Stimulated activated CD4-positive, alpha-beta T cell treated with anti-CD3 and anti-CD28 coated beads, Interleukin-12 subunit alpha, Interleukin-12 subunit beta, amount 100 ng/mL, for 4 hours (primary cell): ENCODE results near the gene NDUFS1.
"Not testable (repeated sequence)": the region's sequence is repeated elsewhere in the genome, so short reads cannot be mapped to it uniquely, and the experiment has no call there.

Experiments used
- DNase-seq: peaks from one replicate; pipeline ENCODE4 v3.0.0-alpha.2; 2020

Gene NDUFS1

DNA sequence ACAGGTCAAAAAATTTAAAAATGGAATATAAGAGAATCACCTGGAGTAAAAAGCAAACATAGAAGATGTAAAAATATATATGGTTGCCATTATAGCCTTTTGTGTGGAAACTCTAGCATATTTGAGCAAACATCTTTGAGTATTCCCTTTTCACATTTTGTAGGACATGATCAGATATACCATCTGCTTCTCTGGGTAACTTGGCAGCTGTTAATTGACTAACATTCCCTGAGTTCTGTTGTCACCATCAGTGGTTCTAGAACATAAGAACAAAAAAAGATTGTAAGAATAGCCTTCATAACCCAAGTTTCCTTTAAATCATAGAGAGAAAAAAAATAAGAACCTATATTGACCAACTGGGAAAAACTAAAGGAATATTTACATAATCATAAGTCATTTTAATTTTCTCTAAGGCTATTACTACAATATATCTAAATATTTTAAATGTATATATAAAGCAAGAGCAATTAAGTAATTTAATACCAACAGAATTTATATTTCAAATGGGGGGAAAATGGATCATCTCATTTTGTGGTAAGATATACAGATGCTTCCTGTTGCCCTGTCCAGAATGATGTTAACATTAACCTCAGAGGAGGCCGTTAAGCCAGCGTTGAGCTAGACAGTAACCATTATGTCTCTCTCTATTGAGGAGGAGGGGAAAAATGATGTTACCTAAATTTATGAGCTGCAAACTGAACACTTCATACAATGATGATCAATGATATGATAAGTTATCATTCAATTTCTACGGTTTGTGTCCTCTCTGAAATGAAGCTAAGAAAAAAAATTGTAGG is 63.5 kb downstream of the NDUFS1 start:
- DNase-seq, result no peak

DNA sequence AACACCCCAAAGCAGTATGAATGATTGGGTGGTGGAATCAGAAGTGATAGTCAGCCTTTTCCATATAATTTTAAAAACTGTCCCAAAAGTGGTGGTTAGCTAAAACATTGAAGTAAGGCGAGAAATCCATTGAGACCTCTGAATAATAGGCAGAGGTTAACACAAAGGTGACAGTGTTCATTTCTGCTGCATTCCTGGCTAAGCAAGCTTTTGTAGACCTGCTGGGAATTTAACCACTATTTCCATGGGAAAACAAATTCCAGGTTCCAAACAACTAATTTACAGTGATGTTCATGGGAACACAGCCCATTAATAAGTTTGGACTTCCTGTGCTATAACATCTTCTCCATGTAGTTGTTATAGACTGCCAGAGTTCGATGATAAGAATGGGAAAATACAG is 66.9 kb downstream of the NDUFS1 start:
- no peak for DNase-seq

DNA sequence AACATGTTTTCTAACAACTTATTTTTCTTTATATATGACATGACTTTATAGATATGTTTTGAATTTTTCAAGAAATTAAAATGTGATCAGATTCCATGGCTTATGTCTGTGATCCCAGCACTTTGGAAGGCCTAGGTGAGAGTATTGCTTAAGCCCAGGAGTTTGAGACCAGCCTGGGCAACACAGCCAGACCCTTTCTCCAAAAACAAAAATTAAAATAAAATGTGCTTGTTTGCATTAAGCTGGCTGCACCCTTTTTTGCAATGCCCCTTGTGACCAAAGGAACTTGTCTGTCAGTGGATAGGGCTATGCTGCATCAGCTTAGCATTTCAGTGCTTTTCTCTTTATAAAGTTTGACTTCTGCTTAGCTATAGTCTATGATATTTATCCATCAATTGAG is 71.0 kb downstream of the NDUFS1 start:
- DNase-seq, result no peak

DNA sequence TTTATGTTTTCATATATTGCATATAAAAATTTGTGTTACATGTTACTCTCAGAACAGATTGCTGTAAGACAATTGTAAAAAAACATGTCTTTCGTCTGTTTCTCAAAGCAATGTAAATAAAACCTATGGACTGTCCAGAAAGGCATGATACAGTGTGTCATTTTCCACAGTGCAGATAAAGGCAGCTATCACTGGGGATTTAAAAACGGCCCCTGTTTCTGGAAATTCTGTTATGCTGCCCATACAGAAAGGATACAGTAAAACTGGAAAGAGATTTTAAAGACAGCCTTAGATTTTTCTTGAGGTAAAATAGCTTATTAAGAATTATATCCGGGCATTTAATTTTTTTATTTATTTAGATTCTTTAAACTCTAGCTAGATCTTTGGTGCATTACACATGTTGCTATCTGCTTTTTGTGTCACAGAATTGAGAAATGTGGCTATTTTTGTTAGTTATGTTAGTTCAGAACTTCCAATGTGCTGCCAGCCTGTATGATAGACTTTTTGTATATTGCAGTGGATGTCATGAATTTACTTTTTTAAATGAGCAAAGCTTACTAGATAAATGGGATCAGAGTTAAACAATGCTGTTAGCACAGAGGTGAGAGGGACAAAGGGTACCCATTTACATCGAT is 72.4 kb downstream of the NDUFS1 start:
- no peak for DNase-seq

DNA sequence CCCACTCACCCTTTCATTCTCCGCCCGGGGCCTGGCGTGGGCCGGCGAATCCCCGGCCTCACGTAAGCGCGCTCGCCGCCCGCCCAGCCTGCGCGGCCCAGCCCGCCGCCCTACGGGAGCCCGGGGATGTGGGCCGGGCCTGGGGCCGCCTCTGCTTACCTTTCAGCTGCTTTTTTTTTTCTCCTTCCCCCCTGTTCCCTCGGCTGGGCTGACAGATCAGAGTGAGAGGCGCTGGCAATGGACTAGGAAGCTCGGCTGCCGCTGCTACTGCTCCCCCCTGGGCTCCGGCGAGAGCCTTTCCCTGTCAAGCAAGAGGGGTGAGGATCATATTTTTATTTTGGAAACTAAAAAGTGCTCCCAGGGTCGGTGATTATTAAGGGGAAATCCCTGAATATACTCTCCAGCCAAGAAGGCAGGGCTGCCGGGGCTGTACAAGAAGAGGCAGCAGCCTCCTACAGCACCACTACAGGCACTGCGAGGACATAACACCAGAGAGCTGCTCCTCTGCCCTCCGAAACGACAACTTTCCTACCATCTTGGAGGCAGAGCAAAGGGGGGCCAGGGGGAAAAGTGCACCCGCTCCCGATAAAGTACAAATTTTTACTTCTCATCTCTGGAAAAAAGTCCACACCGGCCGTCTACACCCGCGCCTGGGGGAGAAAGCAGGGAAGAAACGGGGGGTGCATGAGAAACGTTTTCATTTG is 73.3 kb downstream of the NDUFS1 start, which contains the start of gene INO80D:
Gene INO80D, minus strand, starts transcription at position 433 of the 704 bp plus-strand sequence. CDS start 23,158 bp downstream, outside the sequence.
- DNase-seq, result peak; percentile 64

DNA sequence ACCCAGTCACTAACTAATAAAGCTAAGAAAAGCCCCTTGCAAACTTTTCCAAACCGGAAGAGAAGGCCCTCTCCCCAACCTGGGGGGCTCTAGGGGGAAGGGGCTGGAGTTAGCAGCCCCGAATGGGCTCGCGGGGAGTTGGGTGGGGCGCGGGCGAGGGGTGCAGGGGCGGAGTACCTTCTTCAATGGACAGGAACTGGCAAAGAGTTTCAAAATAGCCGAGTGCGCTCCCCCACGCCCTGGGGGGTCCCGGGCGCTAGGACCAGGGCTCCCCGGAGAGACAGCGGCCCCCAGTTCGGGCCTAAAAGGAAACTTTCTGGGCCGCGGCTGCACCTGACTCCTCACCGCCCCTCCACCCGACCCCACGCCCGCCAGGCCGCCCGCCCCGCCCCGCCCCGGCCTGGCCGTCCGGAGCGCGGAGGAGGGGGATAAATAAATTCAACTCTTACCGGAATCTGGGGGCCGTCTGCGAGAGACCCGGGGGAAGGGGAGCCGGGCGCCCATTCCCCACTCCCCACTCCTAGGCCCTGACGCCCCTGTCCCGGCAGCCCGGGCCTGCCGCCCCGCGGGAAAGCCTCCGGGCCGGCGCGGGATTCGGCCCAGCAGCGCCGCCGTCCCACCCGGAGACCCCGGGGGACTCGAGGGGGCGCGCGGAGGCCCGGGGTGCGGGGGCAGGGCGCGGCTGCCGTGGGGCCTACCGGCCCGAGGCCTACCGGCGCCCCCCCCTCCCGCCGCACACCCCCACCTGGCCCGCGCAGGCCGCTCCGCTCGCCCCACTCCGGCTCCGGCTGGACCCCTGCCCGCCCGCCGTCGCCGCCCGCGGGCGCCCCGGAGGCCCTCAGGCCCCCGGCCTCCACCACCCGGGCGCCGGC is 74.1 kb downstream of the NDUFS1 start:
- peak; percentile 41 for DNase-seq

DNA sequence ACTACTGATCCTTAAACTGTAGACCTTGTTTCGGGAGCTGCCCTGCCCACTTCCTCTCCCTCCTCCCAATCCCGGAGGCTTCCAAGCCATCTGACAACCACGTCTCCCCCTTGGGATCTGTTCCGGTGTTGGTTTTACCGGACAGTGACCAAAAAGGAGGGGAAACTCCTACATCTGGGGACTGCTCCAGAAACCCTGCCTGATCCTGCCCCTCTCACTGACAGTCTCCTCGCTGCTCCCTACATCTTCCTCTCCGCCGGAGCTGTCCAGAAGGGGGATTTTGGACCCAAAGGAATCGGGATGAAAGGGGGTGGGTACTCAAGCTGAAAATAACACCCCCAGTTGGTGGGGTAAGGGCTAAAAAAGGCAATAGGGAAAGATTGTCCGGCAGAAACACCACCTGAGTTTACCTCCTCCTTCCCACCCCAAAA is 74.8 kb downstream of the NDUFS1 start:
- DNase-seq, result no peak

DNA sequence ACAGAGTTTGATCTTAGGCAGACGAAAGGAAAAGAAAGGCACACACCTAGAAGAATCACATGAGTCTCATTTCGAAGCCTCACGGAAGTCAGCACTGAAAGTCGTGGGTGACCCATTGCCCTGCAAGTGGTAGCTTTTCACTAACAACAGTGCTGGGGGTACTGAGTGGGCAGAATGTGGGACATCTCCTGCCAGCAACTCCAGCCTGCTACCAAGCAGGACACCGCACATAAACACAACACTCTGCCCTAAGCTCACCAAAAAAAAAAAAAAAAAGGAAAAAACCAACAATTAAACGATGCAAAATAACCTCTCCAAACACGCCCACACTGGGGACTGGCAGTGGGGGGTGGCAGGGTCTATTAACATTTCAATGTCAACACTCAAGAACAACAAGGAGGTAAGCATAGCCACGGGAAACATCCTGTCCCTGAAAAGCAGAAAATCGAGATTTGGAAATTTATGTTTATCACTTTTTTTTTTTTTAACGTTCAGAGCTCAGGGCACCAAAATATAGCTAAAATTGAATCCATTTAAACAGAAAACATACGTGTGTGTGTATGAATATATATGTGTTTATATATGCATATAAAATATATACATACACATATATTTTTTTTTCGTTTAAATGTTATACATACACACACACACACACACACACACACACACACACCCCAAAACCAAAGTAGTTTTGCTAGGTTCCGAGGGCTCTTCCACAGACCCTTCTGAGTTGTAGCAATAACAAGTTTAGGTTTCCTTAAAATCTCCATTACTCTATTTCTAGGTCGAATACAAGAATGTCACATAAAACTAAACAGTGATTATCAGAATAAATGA is 75.4 kb downstream of the NDUFS1 start:
- peak; percentile 16 for DNase-seq

DNA sequence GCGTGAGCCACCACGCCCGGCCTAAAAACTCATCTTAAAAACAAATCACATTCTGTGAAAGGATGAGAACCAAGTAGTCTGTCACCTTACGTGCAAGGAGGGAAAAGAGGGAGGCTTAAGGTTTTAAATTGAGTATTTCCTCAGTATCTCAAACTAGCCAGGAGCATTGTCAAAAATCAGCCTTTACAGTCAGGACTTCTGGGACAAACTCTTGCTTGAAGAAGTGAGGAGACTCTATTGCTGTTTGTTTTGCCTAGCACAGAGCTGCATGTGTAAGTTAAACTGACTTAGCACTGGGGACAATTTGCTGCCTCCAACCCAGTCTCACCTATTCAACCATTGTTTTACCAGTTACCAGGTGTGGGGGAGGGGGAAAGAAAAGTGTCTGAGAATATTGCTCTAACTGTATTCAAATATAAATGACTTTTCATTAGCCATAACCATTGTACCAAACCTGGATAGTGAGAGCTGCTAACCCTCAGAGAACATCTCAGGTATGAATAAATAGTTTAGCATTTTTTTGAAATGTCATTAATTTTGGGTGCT is 76.9 kb downstream of the NDUFS1 start:
- no peak for DNase-seq

DNA sequence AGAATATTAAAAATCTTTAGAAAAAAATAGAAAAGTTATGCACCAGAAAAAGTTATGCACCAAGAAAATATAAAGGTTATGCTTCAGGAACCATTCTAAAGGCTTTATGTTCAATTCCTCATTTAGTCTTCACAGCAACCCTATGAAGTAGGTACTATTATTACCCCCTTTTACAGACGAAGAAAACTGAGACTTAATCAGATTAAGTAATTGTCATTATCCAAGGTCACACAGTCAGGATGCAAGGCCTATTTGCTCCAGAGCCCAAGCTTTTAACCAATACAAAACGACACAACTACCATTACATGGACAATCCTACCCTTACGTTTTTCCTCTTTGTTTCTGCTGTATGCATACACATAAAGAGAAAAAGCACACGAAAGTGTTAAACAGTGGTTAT is 78.3 kb downstream of the NDUFS1 start:
- no peak for DNase-seq

DNA sequence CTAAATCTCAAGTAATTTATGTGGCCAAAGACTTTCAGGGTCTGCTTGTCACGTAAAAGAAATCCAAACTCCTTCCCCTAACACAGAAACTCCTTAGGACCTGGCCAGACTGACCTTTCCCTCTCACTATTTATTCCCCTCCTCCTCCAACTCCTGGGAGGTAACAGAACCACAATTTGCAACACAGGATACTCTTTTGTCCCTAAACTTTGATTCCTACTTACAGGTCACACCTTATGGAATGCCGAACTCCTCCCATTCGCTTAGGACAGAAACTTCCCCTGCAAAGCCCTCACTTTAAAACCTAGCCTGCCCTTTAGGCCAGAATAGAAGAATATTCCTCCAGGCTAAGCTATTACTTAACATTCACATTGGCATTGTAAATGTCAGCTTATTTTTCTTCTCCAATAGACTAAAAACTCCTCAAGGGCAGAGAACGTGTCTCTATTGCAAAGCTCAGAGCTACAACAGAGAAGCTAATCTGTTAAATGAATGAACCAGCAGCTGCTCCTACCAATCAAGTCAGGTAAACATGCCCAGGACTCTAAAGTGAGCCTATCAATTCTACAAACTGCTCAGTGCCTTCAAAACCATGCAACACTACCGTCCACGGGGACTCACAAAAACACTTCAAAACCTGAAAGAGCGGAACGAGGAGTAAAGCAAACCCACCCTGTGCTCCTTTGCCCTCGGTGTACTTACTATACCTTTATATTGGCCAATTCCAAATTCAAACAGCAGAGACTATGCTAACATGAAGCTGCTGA is 79.4 kb downstream of the NDUFS1 start:
- DNase-seq, result no peak

DNA sequence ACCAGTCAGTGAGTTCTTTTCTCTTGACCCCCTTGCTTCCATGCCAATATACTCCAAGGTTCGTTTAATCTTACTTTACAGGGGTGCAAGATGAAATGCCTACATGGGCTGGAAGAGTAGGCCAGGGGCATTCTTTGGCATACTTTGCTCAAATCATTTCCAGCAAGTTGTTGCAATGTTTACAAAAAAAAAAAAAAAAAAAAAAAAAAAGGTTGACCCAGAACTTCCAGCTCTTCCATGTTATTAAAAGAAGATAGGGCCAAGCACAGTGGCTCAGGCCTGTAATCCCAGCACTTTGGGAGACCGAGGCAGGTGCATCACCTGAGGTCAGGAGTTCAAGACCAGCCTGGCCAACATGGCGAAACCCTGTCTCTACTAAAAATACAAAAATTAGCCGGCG is 81.4 kb downstream of the NDUFS1 start:
- DNase-seq, result not testable (repeated sequence)

DNA sequence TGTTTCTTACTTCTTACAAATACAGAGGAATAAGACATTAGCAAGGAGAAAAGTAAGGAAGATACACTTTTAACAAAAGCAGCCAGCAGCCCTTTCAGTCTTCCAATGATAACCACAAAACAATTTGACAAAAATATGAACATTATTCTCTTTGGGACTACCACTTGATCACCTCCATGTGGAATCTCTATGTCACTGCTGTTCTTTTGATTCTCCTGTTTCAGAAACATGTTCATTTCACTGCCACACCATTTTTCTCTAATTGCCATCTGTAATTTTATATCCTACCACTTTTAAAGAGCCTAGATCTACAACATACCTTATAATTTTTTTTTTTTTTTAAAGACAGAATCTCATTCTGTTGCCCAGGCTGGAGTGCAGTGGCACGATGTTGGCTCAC is 84.1 kb downstream of the NDUFS1 start:
- no peak for DNase-seq

DNA sequence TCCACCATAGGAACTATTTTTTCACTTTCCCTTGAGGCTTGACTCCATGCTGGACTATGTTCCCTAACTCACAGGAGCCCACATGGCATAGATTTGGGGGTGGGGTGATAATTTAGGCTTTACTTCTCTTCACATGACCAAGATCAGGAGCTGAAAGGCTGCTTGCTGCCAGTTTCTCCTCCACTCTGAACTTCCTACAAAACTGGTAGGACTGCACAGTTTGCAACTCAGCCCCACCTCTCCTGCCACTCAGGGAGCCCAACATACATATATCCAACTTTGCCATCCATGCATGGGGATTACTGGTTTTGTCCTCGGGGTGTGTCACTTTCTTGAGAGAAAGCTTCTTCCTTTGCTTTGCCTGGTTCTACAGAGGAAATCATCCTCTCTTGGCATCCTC is 87.4 kb downstream of the NDUFS1 start:
- DNase-seq, result no peak

DNA sequence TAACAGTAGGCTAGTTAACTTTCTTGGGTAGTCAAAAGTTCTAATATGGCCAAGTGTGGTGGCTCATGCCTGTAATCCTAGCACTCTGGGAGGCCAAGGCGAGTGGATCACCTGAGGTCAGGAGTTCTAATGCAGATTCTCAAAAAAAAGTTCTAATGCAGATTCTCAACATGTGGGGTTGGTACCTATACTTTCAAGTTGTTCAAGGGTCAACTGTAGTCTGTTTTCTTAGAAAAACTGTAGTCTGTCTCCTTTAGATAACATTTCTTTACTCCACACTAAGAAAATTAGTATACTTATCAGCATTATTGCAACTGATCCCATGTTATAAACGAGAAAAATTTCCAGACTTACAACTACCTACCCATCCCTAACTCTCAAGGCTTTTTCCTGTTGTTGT is 89.8 kb downstream of the NDUFS1 start:
- DNase-seq, result no peak

DNA sequence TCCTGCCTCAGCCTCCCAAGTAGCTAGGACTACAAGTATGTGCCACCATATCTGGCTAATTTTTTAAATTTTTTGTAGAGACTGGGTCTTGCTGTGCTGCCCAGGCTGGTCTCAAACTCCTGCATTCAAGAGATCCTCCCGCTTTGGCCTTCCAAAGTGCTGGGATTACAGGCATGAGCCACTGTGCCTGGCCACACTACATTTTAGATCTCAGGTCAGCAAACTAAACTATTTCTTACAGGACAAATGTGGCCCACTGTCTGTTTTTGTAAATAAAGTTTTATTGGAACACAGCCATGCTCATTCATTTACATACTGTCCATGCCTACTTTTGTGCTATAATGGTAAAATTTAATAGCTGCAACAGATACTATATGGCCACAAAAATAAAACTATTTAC is 91.0 kb downstream of the NDUFS1 start:
- DNase-seq, result no peak
